ENCODE measurements around the gene CHIC2. TPM values are rescaled to one million over a fixed set of nuclear protein-coding genes. Genes with fewer than 3 reads are reported as not detected.

The CHIC2 gene
- total RNA-seq, 2 experiments from 2014 or later = 16.8 to 17.5 TPM

DNA sequence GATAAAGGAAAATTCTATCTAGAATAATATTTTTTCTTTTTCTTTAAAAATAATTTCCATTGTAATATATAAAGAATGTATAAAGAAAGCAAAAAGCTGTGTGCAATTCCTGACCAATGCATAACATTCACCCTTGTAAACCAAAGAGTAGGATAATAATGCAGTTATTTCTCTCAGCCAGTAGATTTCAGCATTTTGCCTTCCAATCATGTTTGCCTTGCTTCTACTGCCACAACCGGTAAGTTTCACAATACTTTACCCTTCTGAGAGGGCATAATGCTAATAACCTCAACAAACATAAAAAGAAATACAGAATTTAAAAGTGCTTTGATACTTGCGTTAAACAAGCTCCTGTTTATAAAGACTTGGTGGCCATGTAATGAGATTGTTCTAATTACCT lies 59.9 kb downstream of the CHIC2 start:
- H3K27ac Mint-ChIP-seq = no peak overlapping the region
- no peaks in the 10 kb centered on the region for H3K27me3 Mint-ChIP-seq
- peaks cover 25% of the 10 kb centered on the region for H3K36me3 Mint-ChIP-seq (ENCODE audit: low read depth)
- H3K4me1 Mint-ChIP-seq (ENCODE audit: low read depth) = peaks cover 3% of the 10 kb centered on the region
- ChIA-PET POLR2A (no interaction called here), CTCF (no interaction called here)
- H3K9me3 Mint-ChIP-seq = no peaks in the 10 kb centered on the region
- ATAC-seq (no peak), DNase-seq (no peak)
- intact Hi-C loops (cut with micrococcal nuclease) = no loop called here
- TF ChIP-seq, protein P1, sequence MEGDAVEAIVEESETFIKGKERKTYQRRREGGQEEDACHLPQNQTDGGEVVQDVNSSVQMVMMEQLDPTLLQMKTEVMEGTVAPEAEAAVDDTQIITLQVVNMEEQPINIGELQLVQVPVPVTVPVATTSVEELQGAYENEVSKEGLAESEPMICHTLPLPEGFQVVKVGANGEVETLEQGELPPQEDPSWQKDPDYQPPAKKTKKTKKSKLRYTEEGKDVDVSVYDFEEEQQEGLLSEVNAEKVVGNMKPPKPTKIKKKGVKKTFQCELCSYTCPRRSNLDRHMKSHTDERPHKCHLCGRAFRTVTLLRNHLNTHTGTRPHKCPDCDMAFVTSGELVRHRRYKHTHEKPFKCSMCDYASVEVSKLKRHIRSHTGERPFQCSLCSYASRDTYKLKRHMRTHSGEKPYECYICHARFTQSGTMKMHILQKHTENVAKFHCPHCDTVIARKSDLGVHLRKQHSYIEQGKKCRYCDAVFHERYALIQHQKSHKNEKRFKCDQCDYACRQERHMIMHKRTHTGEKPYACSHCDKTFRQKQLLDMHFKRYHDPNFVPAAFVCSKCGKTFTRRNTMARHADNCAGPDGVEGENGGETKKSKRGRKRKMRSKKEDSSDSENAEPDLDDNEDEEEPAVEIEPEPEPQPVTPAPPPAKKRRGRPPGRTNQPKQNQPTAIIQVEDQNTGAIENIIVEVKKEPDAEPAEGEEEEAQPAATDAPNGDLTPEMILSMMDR (IDR thresholded peaks at IDR 0.05) = no peak
- H3K4me3 Mint-ChIP-seq = no peak overlapping the region

DNA sequence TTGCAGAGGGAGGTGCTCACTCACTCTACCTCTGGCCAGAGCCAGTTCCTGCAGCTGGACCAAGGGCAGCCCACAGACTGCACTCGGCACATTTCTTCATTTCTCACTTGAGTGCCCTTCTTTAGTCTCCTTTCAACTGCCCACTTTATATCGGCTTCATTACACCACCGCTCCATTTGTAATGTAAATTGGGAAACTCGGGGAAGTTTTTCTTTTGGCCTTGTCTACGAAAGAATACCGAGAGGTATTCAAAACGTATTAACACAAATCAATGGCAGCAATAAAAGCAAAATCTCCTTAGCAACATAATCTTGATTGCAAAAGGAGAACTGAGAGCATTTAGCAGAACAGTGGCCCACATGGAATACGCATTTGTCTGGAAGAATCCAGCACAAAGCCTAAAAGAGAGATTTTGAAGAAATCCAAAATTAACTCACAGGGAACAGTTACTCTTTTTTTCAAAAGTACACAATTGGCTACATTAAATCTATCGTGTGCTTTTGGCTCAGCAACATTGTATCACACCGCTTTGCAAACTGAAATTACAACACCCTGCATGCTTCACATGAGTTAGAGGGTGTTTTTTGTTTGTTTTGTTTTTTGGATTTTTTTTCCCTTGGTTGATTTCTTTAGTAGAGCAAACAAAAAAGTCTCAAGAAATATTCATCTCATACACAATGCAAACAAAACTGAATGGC lies 62.6 kb downstream of the CHIC2 start:
- ATAC-seq (no peak), DNase-seq (no peak)
- Mint-ChIP-seq H3K27me3 (no peaks in the 10 kb centered on the region), H3K27ac (no peak overlapping the region), H3K9me3 (no peaks in the 10 kb centered on the region), H3K36me3 (ENCODE audit: low read depth) (peaks cover 23% of the 10 kb centered on the region), H3K4me1 (ENCODE audit: low read depth) (peaks cover 3% of the 10 kb centered on the region), H3K4me3 (no peak overlapping the region)
- intact Hi-C loops (cut with micrococcal nuclease) = no loop called here
- TF ChIP-seq, protein P1 (IDR thresholded peaks at IDR 0.05) = no peak
- CTCF ChIA-PET = no interaction called here
- POLR2A ChIA-PET = no interaction called here

DNA sequence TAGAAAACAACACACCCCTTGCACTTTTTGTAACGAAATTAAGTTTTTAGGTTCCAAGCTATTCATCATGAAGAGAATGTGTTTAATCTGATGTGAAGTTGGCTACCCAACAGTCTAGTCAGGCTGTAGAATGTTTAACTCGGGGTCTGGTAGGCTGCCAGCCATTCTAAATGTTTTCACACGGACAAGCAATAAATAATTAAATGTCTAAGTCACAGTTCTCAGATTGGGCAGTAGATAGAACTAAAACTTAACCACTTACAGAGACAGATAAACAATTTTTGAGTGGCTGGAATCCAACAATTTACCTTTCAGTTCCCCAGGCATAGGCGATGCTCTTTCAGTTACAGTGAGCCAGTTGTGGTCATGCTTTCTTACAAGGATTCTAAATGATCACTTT lies 66.5 kb downstream of the CHIC2 start:
- intact Hi-C loops (cut with micrococcal nuclease) = no loop called here
- Mint-ChIP-seq H3K4me3 (no peak overlapping the region), H3K9me3 (no peaks in the 10 kb centered on the region), H3K27me3 (no peaks in the 10 kb centered on the region), H3K36me3 (ENCODE audit: low read depth) (peaks cover 16% of the 10 kb centered on the region), H3K27ac (no peak overlapping the region), H3K4me1 (ENCODE audit: low read depth) (no peaks in the 10 kb centered on the region)
- ChIA-PET POLR2A (no interaction called here), CTCF (no interaction called here)
- DNase-seq = no peak
- no peak for ATAC-seq
- TF ChIP-seq, protein P1 (IDR thresholded peaks at IDR 0.05) = no peak

DNA sequence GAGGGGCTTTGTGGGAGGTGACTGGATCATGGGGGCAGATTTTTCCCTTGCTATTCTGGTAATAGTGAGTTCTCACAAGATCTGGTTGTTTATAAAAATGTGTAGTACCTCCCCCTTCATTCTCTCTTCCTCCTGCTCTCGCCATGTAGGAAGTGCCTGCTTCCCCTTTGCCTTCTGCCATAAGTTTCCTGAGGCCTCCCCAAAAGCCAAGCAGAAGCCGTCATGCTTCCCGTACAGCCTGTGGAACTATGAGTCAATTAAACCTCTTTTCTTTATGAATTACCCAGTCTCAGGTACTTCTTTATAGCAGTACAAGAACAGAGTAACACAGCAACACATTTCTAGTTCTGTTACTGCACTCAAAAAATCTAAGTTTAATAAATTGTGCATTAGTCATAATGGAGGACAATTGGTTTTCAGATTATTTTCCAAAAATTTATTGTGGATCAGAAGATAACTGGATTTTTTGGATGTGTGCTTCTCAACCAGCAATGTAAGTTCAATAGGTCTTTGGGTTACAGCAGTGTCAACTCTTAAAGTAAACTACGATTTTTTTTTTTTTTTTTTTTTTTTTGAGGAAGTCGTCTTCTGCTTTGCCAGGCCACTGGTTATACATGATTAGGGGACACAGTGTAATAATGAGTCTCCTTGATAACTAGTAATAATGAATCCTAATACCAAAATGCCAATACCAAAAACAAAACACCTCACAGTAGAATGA lies 69.9 kb downstream of the CHIC2 start:
- H3K4me3 Mint-ChIP-seq = no peak overlapping the region
- CTCF ChIA-PET = no interaction called here

DNA sequence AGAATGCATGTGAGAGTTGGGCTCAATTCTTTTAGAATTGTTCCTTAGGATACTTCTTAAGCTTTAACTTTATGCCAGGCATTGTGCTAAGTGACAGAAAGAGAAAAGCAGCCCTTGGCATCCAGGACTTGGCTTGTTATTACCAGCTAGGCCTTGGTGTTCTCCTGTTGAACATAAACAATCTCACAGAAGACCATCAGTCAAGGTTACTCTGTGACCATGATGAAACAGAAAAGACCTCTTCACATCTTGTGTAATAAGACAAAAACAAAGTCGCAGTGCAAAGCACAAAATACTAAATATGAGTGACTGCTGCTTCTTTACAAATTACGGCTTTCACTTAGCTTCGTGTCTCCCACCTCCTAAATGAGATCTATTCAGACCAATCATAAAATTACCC lies 71.6 kb downstream of the CHIC2 start:
- intact Hi-C loops (cut with micrococcal nuclease) = no loop called here
- Mint-ChIP-seq H3K27ac (no peak overlapping the region), H3K36me3 (ENCODE audit: low read depth) (peaks cover 4% of the 10 kb centered on the region), H3K27me3 (no peaks in the 10 kb centered on the region), H3K4me1 (ENCODE audit: low read depth) (no peaks in the 10 kb centered on the region), H3K4me3 (no peak overlapping the region), H3K9me3 (no peaks in the 10 kb centered on the region)
- TF ChIP-seq, protein P1 (IDR thresholded peaks at IDR 0.05) = no peak
- ATAC-seq = no peak
- ChIA-PET POLR2A (no interaction called here), CTCF (no interaction called here)
- DNase-seq = no peak

More for the DNA sequence above, 69.9 kb downstream of the CHIC2 start:
- Mint-ChIP-seq H3K27ac (no peak overlapping the region), H3K36me3 (ENCODE audit: low read depth) (peaks cover 7% of the 10 kb centered on the region), H3K9me3 (no peaks in the 10 kb centered on the region), H3K27me3 (no peaks in the 10 kb centered on the region), H3K4me1 (ENCODE audit: low read depth) (no peaks in the 10 kb centered on the region)
- intact Hi-C loops (cut with micrococcal nuclease) = no loop called here
- no peak for ATAC-seq
- DNase-seq = no peak
- POLR2A ChIA-PET = no interaction called here
- TF ChIP-seq, protein P1 (IDR thresholded peaks at IDR 0.05) = no peak
